ENCODE measurements around the gene PDE4D. TPM values are rescaled to one million over a fixed set of nuclear protein-coding genes. Genes with fewer than 3 reads are reported as not detected.
A peak's percentile ranks its signal among the peaks of the same experiment; 100 is the strongest.

The PDE4D gene
- total and polyA plus RNA-seq, 11 donors = 5.2 to 68.3 (median 42.1) TPM

DNA sequence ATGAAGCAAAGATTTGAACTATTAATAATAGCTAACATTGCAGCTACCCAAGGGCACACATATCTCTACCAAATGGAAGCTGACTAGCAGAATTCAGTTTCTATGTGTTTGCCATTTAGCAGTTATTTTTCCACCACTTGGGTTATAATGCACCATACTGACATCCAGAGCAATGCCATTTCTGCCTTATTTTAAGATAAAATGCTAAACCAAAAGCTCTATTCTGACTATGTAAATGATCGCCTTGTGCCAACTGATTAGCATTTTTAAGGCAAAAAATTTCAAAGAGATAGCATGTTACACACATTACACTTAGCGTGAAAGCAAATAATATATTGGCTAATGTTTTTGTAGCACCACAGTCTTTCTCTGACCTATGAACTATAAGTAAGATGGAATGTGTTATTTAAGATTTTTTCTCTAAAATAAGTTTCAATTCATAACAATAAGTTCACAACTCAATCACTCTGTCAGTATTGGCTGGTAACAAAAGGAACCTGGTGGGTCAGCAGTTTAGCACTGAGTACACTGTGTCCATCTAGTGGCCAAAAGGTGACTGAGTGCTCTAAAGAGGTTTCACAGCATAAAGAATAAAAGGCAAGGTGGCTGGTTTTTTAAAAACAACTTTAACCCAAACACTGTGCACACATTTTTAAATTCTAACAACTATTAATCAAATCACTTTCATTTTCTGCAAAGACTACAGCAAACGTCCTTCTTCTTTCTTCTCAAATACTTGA lies 443.5 kb downstream of the PDE4D start:
- Histone ChIP-seq H3K4me3 (no peak overlapping the region), H3K27ac (no peak overlapping the region), H3K9me3 (peaks cover 0 to 14% (median 0%) of the 10 kb centered on the region in 12 donors), H3K36me3 (no peaks in the 10 kb centered on the region), H3K27me3 (no peaks in the 10 kb centered on the region), H3K4me1 (no peaks in the 10 kb centered on the region)
- 87 to 93% (median 91%) methylated on average over 3 of the region's 3 CpGs for WGBS, 4 donors
- TF ChIP-seq POLR2A (IDR thresholded peaks at IDR 0.05) = no peak
- TF ChIP-seq, protein P1, sequence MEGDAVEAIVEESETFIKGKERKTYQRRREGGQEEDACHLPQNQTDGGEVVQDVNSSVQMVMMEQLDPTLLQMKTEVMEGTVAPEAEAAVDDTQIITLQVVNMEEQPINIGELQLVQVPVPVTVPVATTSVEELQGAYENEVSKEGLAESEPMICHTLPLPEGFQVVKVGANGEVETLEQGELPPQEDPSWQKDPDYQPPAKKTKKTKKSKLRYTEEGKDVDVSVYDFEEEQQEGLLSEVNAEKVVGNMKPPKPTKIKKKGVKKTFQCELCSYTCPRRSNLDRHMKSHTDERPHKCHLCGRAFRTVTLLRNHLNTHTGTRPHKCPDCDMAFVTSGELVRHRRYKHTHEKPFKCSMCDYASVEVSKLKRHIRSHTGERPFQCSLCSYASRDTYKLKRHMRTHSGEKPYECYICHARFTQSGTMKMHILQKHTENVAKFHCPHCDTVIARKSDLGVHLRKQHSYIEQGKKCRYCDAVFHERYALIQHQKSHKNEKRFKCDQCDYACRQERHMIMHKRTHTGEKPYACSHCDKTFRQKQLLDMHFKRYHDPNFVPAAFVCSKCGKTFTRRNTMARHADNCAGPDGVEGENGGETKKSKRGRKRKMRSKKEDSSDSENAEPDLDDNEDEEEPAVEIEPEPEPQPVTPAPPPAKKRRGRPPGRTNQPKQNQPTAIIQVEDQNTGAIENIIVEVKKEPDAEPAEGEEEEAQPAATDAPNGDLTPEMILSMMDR (IDR thresholded peaks at IDR 0.05) = peak in 2 of 12 donors; percentile 7 to 8
- intact Hi-C loops (cut with DNase I) = no loop called here
- ATAC-seq (no peak), DNase-seq (no peak)

DNA sequence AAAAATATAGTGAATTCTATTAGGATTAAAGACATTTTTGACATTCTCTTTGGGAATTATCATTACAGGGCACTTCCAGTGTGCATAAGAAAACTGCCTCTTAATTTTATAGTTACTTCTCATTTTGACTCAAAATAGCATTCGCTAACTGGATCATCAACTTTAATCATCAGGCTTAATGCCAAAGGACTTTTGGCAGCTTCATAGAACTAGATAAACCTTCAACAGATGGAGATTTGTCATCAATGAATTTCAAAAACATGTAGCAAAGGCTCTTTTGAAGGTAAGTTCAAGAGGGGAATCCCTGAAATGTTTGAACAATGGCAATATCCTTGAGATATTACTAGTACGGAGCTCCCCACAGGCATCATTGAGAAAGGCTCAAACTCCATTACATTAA lies 447.2 kb downstream of the PDE4D start:
- 87 to 90% (median 88%) methylated on average over 2 of the region's 2 CpGs for WGBS, 4 donors
- H3K4me1 ChIP-seq = no peaks in the 10 kb centered on the region
- no peak overlapping the region for H3K4me3 ChIP-seq
- H3K36me3 ChIP-seq = no peaks in the 10 kb centered on the region
- no peaks in the 10 kb centered on the region for H3K27me3 ChIP-seq
- peaks cover 0 to 14% (median 0%) of the 10 kb centered on the region in 12 donors for H3K9me3 ChIP-seq
- DNase-seq (no peak), ATAC-seq (no peak)
- H3K27ac ChIP-seq = no peak overlapping the region
- intact Hi-C loops (cut with DNase I) = no loop called here
- TF ChIP-seq, protein P1 (IDR thresholded peaks at IDR 0.05) = no peak

DNA sequence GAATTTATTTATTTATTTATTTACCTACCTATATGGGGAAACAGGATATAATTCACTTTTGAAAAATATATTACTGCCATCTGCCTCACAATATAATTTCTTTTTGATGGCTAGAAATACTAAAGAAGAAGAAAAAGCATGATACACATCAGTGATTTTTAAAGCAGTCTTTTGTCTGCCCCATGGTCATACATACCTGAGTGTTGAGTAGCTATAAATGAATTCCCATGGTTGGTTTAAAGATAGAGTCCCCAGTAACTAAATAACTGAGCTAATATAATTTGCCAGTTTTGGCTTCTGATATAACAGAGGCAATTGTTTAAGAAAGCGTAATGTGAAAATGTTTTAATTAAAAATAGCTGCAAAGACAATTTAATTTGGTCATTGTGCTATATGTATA lies 447.8 kb downstream of the PDE4D start:
- 96 to 100% (median 98%) methylated on average over 1 of the region's 1 CpG for WGBS, 4 donors
- ATAC-seq (no peak), DNase-seq (no peak)
- no peak overlapping the region for H3K27ac ChIP-seq
- TF ChIP-seq, protein P1 (IDR thresholded peaks at IDR 0.05) = no peak
- TF ChIP-seq POLR2A (IDR thresholded peaks at IDR 0.05) = no peak
- H3K9me3 ChIP-seq = peaks cover 0 to 14% (median 0%) of the 10 kb centered on the region in 12 donors
- H3K4me1 ChIP-seq = no peaks in the 10 kb centered on the region
- no peaks in the 10 kb centered on the region for H3K27me3 ChIP-seq
- H3K4me3 ChIP-seq = no peak overlapping the region
- H3K36me3 ChIP-seq = no peaks in the 10 kb centered on the region
- intact Hi-C loops (cut with DNase I) = no loop called here

DNA sequence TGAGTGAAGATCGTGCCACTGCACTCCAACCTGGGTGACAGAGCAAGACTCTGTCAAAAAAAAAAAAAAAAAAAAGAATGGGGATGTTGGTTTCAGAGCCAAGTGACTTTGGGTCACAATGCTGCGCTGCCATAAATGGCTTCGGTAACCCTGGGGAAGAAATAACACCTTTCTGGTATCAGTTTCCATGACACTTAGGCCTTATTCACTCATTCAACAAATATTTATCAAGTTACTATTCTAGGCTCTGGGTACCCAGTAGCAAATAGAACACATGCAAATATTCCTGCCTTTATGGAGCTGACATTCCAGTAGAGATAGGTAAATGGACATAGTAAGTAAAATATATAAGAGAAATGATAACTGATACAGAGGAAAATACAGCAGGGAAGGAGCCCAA lies 454.2 kb downstream of the PDE4D start:
- no peak overlapping the region for H3K4me3 ChIP-seq
- no peaks in the 10 kb centered on the region for H3K36me3 ChIP-seq
- TF ChIP-seq, protein P1 (IDR thresholded peaks at IDR 0.05) = no peak
- no peak for TF ChIP-seq POLR2A (IDR thresholded peaks at IDR 0.05)
- H3K4me1 ChIP-seq = no peaks in the 10 kb centered on the region
- H3K27me3 ChIP-seq = no peaks in the 10 kb centered on the region
- intact Hi-C loops (cut with DNase I) = no loop called here
- H3K27ac ChIP-seq = no peak overlapping the region
- no peak for ATAC-seq
- DNase-seq = no peak
- 89 to 97% (median 90%) methylated on average over 3 of the region's 3 CpGs for WGBS, 4 donors
- no peaks in the 10 kb centered on the region for H3K9me3 ChIP-seq

All from heart left ventricle (tissue), 16 donors.